Type B pancreatic cell (in vitro differentiated cells): Measurements from ENCODE around the gene DOP1B. TPM values are rescaled to one million over a fixed set of nuclear protein-coding genes. Genes with fewer than 3 reads are reported as not detected.

Experiments
- DNase-seq: peaks from one replicate; pipeline ENCODE4 v3.0.0; 2021; ENCODE audit warnings: mixed read lengths; ENCODE audit not compliant: unreplicated experiment; ENCODE audit errors: extremely low spot score
- H3K27ac Mint-ChIP-seq: 2 replicates; pipeline ENCODE4 v1.8.0; 2021; ENCODE audit warnings: mild to moderate bottlenecking, mixed read lengths
- H3K27me3 Mint-ChIP-seq: 2 replicates; pipeline ENCODE4 v1.8.0; 2021; ENCODE audit warnings: mixed read lengths
- H3K36me3 Mint-ChIP-seq: 2 replicates; pipeline ENCODE4 v1.8.0; 2021; ENCODE audit warnings: mixed read lengths
- H3K4me1 Mint-ChIP-seq: one replicate; pipeline ENCODE4 v1.8.0; 2021; ENCODE audit warnings: mixed read lengths; ENCODE audit not compliant: unreplicated experiment
- H3K4me3 Mint-ChIP-seq: 2 replicates; pipeline ENCODE4 v1.8.0; 2021; ENCODE audit warnings: mild to moderate bottlenecking, mixed read lengths
- H3K9me3 Mint-ChIP-seq: 2 replicates; pipeline ENCODE4 v1.8.0; 2021; ENCODE audit warnings: mixed read lengths
- total RNA-seq: library from RNA; stranded (reverse); gene quantifications from 2 replicates; pipeline ENCODE4 v1.2.1, GENCODE V29; 2021; ENCODE audit warnings: low replicate concordance
- TF ChIP-seq, protein P1 (sequence below): fragments of 200-600 bp; sonication (generic); conservative IDR thresholded peaks from 2 replicates; pipeline ENCODE4 v1.5.0; 2021; ENCODE audit warnings: antibody characterized with exemption, mild to moderate bottlenecking

Gene DOP1B
- total RNA-seq, 1 donor from 2014 or later: 26.5 TPM

DNA sequence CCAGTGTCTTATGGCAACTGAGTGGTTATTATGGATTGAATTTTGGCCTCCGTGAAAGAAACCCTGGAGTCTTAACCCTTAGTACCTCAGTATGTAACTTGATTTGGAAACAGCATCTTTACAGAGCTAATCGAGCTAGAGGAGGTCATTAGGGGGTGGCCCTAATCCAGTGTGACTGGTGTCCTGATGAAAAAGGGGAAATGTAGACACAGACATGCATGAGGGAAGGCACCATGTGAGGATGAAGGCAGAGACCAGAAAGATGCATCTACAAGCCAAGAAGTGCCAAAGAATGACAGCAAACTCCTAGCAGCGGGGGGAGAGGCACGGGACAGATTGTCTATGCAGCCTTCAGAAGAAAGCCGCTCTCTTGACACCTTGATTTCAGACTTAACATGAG is 14.7 kb downstream of the DOP1B start:
- peaks cover 13% of the 10 kb centered on the region for H3K36me3 Mint-ChIP-seq
- peaks cover 7% of the 10 kb centered on the region for H3K4me1 Mint-ChIP-seq
- DNase-seq: no peak
- H3K9me3 Mint-ChIP-seq: no peaks in the 10 kb centered on the region
- TF ChIP-seq, protein P1, sequence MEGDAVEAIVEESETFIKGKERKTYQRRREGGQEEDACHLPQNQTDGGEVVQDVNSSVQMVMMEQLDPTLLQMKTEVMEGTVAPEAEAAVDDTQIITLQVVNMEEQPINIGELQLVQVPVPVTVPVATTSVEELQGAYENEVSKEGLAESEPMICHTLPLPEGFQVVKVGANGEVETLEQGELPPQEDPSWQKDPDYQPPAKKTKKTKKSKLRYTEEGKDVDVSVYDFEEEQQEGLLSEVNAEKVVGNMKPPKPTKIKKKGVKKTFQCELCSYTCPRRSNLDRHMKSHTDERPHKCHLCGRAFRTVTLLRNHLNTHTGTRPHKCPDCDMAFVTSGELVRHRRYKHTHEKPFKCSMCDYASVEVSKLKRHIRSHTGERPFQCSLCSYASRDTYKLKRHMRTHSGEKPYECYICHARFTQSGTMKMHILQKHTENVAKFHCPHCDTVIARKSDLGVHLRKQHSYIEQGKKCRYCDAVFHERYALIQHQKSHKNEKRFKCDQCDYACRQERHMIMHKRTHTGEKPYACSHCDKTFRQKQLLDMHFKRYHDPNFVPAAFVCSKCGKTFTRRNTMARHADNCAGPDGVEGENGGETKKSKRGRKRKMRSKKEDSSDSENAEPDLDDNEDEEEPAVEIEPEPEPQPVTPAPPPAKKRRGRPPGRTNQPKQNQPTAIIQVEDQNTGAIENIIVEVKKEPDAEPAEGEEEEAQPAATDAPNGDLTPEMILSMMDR: no peak
- H3K4me3 Mint-ChIP-seq: no peak overlapping the region
- no peak overlapping the region for H3K27ac Mint-ChIP-seq
- no peaks in the 10 kb centered on the region for H3K27me3 Mint-ChIP-seq

DNA sequence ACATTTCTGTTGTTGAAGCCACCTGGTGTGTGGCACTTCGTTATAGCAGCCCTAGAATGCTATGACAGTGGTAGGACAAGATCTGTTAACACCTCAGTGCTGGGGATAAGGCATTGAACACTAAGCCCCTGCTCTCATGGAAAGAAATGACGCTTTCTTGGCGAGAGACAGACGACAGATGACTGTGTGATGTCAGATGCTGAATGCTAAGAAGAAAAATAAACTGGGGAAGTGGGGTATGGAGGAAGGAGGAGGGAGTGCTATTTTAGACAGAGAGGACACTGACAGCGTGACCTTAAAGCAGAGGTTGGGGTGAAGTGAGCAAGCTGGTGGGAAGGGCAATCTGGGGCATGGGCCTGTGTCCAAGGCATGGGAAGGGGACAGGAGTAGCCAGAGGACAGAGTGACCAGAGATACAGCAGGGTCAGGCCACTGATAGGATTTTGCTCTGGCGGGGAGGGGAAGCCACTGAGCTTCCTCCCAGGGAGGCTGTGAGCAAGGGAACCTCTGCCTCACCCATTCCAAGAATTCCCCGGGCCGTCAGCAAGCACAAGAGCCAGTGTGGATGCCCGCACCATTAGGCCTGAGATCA is 15.2 kb downstream of the DOP1B start:
- no peaks in the 10 kb centered on the region for H3K9me3 Mint-ChIP-seq
- TF ChIP-seq, protein P1: no peak
- H3K27me3 Mint-ChIP-seq: no peaks in the 10 kb centered on the region
- no peak for DNase-seq
- H3K4me1 Mint-ChIP-seq: peaks cover 2% of the 10 kb centered on the region
- peaks cover 13% of the 10 kb centered on the region for H3K36me3 Mint-ChIP-seq
- H3K27ac Mint-ChIP-seq: no peak overlapping the region
- no peak overlapping the region for H3K4me3 Mint-ChIP-seq

DNA sequence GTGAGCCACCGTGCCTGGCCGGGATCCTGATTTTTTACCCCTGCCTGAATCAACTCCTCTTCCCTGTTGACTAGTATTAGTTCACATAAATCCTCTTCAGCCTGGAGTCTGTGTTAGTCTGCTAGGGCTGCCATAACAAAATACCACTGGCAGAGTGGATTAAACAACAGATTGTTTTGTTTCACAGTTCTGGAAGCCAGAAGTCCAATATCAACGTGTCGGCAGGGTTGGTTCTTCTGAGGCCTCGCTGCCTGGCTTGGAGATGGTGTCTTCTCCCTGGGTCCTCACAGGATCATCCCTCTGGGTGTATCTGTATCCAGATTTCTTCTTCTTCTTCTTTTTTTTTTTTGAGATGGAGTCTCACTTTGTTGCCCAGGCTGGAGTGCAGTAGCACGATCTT is 18.2 kb downstream of the DOP1B start:
- TF ChIP-seq, protein P1: no peak
- Mint-ChIP-seq H3K4me1 (no peaks in the 10 kb centered on the region), H3K36me3 (peaks cover 15% of the 10 kb centered on the region), H3K27me3 (no peaks in the 10 kb centered on the region), H3K27ac (no peak overlapping the region), H3K9me3 (no peaks in the 10 kb centered on the region), H3K4me3 (no peak overlapping the region)
- DNase-seq: no peak

DNA sequence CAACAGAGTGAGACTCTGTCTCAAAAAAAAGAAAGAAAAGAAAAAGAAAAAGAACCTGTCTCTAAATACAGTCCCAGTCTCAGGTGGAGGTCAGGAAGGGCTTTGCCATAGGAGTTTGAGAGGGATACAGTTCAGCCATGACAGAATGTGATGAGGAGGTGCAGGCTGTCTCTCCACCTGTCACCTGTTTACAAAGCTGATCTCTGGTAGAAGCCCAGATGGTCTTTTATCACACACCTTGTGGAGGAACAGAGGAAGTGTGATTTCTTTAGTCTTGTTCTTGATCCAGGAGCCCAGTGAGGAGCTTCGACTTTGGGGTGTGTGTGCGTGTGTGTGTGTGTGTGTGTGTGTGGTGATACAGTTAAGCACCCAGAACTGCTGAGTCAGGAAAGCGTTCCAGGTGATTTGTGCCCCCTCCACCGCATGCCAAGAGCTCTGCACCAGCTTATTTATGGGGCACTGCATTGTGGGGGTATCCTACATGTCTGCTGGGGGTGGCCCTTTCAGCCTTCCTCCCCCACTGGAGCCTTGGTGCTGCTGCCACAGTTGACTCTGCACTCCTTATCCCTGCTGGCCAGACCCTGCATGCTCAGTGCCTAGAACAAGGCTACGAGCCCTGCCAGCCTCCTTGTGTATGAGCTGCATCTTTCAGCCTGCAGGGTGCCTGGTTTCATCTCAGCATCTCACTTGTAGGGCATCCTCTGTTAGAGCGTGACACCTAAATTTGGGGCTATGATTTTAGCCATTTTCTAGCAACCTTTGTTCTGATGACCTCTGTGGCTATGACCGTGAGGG is 19.3 kb downstream of the DOP1B start:
- H3K9me3 Mint-ChIP-seq: no peaks in the 10 kb centered on the region
- no peak for DNase-seq
- H3K36me3 Mint-ChIP-seq: peaks cover 12% of the 10 kb centered on the region
- no peak overlapping the region for H3K4me3 Mint-ChIP-seq
- H3K4me1 Mint-ChIP-seq: no peaks in the 10 kb centered on the region
- no peak overlapping the region for H3K27ac Mint-ChIP-seq
- TF ChIP-seq, protein P1: no peak
- no peaks in the 10 kb centered on the region for H3K27me3 Mint-ChIP-seq

DNA sequence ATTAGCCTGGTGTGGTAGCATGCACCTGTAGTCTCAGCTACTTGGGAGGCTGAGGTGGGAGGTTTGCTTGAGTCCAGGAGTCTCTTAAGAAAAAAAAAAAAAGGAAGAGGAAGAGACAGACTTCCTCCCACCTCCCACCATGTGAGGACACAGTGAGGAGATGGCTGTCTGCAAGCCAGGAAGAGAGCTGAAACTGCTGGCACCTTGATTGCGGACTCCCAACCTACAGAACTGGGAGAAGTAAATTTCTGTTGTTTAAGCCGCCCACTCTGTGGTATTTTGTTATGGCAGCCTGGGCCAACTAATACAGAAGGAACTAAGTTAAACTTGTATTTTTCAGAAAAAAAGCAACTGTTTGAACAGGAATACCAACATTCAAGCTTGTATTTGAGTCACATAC is 21.7 kb downstream of the DOP1B start:
- Mint-ChIP-seq H3K4me3 (no peak overlapping the region), H3K27me3 (no peaks in the 10 kb centered on the region), H3K4me1 (no peaks in the 10 kb centered on the region), H3K27ac (no peak overlapping the region), H3K36me3 (peaks cover 5% of the 10 kb centered on the region), H3K9me3 (no peaks in the 10 kb centered on the region)
- DNase-seq: no peak
- TF ChIP-seq, protein P1: no peak
